Tibial nerve (tissue), 4 donors: ENCODE data around the gene SAMD13. TPM values are rescaled to one million over a fixed set of nuclear protein-coding genes. Genes with fewer than 3 reads are reported as not detected.
A peak's percentile ranks its signal among the peaks of the same experiment; 100 is the strongest.

Experiments used
- DNase-seq, 2 donors: peaks; one replicate each; pipeline ENCODE4 v3.0.0-alpha.2; 2019; ENCODE audit warnings: low spot score in 2 of 2
- H3K27ac ChIP-seq, 4 donors: fragments of 200-600 bp; sonication (generic) in 3 of 4; one replicate each; pipeline ENCODE4 v1.5.1; 2017 to 2019; ENCODE audit warnings: mild to moderate bottlenecking in 1 of 4
- H3K27me3 ChIP-seq, 2 donors: fragments of 200-600 bp; sonication (generic) in 1 of 2; one replicate each; pipeline versions ENCODE4 v1.5.1 to v1.6.0; 2017 to 2019
- H3K36me3 ChIP-seq, 3 donors: fragments of 200-600 bp; sonication (generic); one replicate each; pipeline ENCODE4 v1.5.1; 2018 to 2019
- H3K4me1 ChIP-seq, 4 donors: fragments of 200-600 bp; sonication (generic) in 3 of 4; one replicate each; pipeline ENCODE4 v1.5.1; 2017 to 2019
- H3K4me3 ChIP-seq, 4 donors: fragments of 200-600 bp; sonication (generic) in 3 of 4; one replicate each; pipeline ENCODE4 v1.5.1; 2017 to 2019; ENCODE audit warnings: mild to moderate bottlenecking in 1 of 4, moderate library complexity in 1 of 4
- H3K9me3 ChIP-seq, 4 donors: fragments of 200-600 bp; sonication (generic) in 3 of 4; one replicate each; pipeline ENCODE4 v1.5.1; 2017 to 2019
- EP300 ChIP-seq, 2 donors: sonication (generic); formaldehyde crosslinking; IDR thresholded peaks; one replicate each; pipeline ENCODE4 v1.6.1; 2017; ENCODE audit warnings: antibody characterized with exemption in 2 of 2, mild to moderate bottlenecking in 1 of 2
- POLR2A ChIP-seq, 2 donors: fragments of 450-650 bp; IDR thresholded peaks; one replicate each; pipeline ENCODE4 v1.6.1; 2017; ENCODE audit warnings: antibody characterized with exemption in 2 of 2, mild to moderate bottlenecking in 2 of 2, moderate library complexity in 2 of 2
- WGBS, 2 donors: methylation state at CpG; one replicate each; pipeline ENCODE4 v1.1.5; 2018; 5-methylcytosine and 5-hydroxymethylcytosine counted together
- total RNA-seq, 4 donors: library from RNA; depleted of rRNA; stranded (reverse); fragments of >200 nt; gene quantifications; one replicate each; pipeline ENCODE4 v1.1.0, GENCODE V29; 2016
- TF ChIP-seq, protein P1 (sequence below), 5 experiments: fragments of 200-600 bp in 3 of 5; fragments of 450-650 bp in 2 of 5; sonication (generic) in 3 of 5; IDR thresholded peaks; one replicate each; pipeline ENCODE4 v1.5.1; 2016 to 2019; ENCODE audit warnings: antibody characterized with exemption in 5 of 5, mild to moderate bottlenecking in 3 of 5, moderate library complexity in 2 of 5

SAMD13 gene
- total RNA-seq, 4 donors from 2014 or later: 1.0 to 1.5 TPM; not detected in 2

GRCh38 chr1:84266748-84267147 is 34.8 kb upstream of the SAMD13 start:
- no peaks in the 10 kb centered on the region for H3K9me3 ChIP-seq
- WGBS, 2 donors: 0 to 8% methylated on average over 1 of the region's 1 CpG
- TF ChIP-seq, protein P1, sequence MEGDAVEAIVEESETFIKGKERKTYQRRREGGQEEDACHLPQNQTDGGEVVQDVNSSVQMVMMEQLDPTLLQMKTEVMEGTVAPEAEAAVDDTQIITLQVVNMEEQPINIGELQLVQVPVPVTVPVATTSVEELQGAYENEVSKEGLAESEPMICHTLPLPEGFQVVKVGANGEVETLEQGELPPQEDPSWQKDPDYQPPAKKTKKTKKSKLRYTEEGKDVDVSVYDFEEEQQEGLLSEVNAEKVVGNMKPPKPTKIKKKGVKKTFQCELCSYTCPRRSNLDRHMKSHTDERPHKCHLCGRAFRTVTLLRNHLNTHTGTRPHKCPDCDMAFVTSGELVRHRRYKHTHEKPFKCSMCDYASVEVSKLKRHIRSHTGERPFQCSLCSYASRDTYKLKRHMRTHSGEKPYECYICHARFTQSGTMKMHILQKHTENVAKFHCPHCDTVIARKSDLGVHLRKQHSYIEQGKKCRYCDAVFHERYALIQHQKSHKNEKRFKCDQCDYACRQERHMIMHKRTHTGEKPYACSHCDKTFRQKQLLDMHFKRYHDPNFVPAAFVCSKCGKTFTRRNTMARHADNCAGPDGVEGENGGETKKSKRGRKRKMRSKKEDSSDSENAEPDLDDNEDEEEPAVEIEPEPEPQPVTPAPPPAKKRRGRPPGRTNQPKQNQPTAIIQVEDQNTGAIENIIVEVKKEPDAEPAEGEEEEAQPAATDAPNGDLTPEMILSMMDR (IDR thresholded peaks at IDR 0.05): no peak
- no peaks in the 10 kb centered on the region for H3K36me3 ChIP-seq
- peaks cover 0 to 6% (median 1%) of the 10 kb centered on the region in 4 donors for H3K4me1 ChIP-seq
- no peak overlapping the region for H3K27ac ChIP-seq
- no peak overlapping the region for H3K4me3 ChIP-seq
- no peaks in the 10 kb centered on the region for H3K27me3 ChIP-seq
- no peak for DNase-seq

GRCh38 chr1:84267476-84267875 is 34.0 kb upstream of the SAMD13 start:
- H3K27ac ChIP-seq: no peak overlapping the region
- no peak for DNase-seq
- H3K36me3 ChIP-seq: no peaks in the 10 kb centered on the region
- no peak overlapping the region for H3K4me3 ChIP-seq
- TF ChIP-seq POLR2A (IDR thresholded peaks at IDR 0.05): no peak
- TF ChIP-seq, protein P1 (IDR thresholded peaks at IDR 0.05): no peak
- TF ChIP-seq EP300 (IDR thresholded peaks at IDR 0.05): no peak
- H3K9me3 ChIP-seq: no peaks in the 10 kb centered on the region
- H3K4me1 ChIP-seq: peaks cover 0 to 7% (median 1%) of the 10 kb centered on the region in 4 donors
- no peaks in the 10 kb centered on the region for H3K27me3 ChIP-seq

DNA sequence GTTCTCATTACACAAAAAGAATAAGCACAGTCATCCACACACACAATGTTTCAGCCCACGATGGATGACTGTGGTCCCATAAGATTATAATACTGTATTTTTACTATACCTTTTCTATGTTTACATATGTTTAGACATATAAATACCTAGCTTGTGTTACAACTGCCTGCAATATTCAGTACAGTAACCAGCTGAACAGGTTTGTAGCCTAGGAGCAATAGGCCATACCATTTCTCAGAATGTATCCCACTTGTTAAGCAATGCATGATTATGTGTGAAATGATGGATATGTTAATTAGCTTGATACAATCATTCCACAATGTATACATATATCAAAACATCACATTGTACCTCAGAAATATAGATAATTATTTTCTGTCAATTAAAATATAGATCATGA is 33.2 kb upstream of the SAMD13 start:
- H3K4me1 ChIP-seq: peaks cover 0 to 7% (median 1%) of the 10 kb centered on the region in 4 donors
- no peaks in the 10 kb centered on the region for H3K9me3 ChIP-seq
- WGBS, 2 donors: 72 to 90% methylated on average over 1 of the region's 1 CpG
- no peaks in the 10 kb centered on the region for H3K36me3 ChIP-seq
- H3K27ac ChIP-seq: no peak overlapping the region
- H3K27me3 ChIP-seq: no peaks in the 10 kb centered on the region
- TF ChIP-seq POLR2A (IDR thresholded peaks at IDR 0.05): no peak
- TF ChIP-seq, protein P1 (IDR thresholded peaks at IDR 0.05): no peak
- DNase-seq: no peak
- H3K4me3 ChIP-seq: no peak overlapping the region

- Histone ChIP-seq H3K4me1 (peaks cover 0 to 7% (median 1%) of the 10 kb centered on the region in 4 donors), H3K9me3 (no peaks in the 10 kb centered on the region), H3K27me3 (no peaks in the 10 kb centered on the region), H3K4me3 (no peak overlapping the region), H3K27ac (no peak overlapping the region), H3K36me3 (no peaks in the 10 kb centered on the region)
- TF ChIP-seq, protein P1 (IDR thresholded peaks at IDR 0.05): no peak
- TF ChIP-seq POLR2A (IDR thresholded peaks at IDR 0.05) (no peak), EP300 (IDR thresholded peaks at IDR 0.05) (no peak)
- DNase-seq: no peak
- 0 to 26% methylated on average over 2 of the region's 2 CpGs for WGBS, 2 donors
These were observed 32.2 kb upstream of the SAMD13 start for GRCh38 chr1:84269306-84269705.

GRCh38 chr1:84271441-84272151 is 29.9 kb upstream of the SAMD13 start:
- Histone ChIP-seq H3K27me3 (no peaks in the 10 kb centered on the region), H3K9me3 (no peaks in the 10 kb centered on the region), H3K4me3 (no peak overlapping the region), H3K36me3 (no peaks in the 10 kb centered on the region), H3K4me1 (peaks cover 0 to 7% (median 1%) of the 10 kb centered on the region in 4 donors), H3K27ac (peak overlapping the region in 1 of 4 donors; percentile 47)
- WGBS, 2 donors: 41 to 43% methylated on average over 6 of the region's 6 CpGs
- no peak for DNase-seq
- TF ChIP-seq POLR2A (IDR thresholded peaks at IDR 0.05): no peak
- TF ChIP-seq EP300 (IDR thresholded peaks at IDR 0.05): no peak
- TF ChIP-seq, protein P1 (IDR thresholded peaks at IDR 0.05): no peak
